Measurements from ENCODE around the gene NCOA7.
"Not testable (repeated sequence)": the region's sequence is repeated elsewhere in the genome, so short reads cannot be mapped to it uniquely, and the experiment has no call there.

NCOA7 gene

DNA sequence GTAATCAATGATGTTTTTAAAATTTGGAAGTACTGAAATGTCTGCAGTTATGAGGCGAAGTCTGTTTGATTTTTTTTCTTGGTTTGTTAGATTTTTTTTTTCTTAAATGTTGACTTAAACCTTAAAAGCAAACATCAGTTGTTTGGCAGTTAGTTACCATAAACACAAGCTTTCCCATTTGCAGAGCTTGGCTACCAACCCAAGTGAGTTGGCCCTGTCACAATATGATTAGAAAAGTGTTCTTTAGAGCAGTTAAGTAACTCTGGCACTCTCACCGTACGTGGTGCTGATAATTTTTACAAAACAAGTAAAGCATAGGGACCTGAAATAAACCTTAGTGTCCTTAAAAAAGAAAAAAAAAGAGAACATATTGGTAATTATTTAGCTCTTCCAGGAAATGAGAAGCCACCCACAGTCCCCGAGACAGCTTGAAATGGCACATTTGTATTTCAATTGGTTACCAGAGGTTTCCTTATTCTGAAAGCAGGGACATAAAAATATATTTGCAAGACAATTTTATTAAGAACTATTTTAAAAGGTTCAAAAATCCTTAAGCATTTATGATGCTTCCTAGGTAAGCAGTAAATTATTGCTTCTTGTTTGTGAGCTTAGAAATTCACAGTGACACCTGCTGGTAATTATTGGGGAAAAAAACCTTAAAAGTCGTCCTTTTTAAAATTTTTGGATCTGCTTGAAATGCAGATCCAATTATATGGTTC lies 37.4 kb upstream of the NCOA7 start:
- DNase-seq (ENCODE audit: low spot score) = peak; percentile 40

DNA sequence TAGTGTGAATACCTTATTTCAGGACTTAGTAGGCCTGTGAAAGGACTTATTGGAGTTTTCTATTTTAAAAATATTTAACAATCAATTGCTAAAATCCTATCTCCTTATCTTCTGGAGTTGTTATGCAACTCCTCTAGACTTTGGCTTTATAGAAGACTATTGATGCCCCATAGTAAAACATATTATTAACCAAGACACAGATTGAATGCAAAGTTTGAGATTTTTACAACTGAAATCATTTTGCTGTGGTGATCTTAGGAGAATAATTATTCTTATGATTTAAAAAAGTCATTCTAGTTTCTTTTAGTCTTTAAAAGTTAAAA lies 36.9 kb upstream of the NCOA7 start:
- no peak for DNase-seq (ENCODE audit: low spot score)

DNA sequence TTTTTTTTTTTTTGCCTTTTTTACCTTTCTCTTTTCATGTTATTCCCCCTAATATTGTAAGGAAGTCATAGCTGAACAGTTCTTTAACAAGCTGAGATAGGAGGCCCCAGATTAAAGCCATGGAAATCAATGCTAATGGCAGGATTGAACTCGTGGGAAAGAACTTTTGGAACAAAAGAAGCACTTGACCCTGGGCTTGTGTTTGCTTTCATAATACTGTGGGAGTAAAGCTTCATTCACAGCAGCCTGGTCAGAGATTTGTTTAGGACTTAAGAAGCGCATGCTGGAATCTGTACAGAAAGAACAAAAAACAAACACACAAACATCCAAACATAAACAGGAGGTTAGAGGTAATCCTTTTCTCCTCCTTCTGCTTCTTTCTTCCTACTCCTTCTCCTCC lies 36.2 kb upstream of the NCOA7 start:
- DNase-seq (ENCODE audit: low spot score) = no peak

DNA sequence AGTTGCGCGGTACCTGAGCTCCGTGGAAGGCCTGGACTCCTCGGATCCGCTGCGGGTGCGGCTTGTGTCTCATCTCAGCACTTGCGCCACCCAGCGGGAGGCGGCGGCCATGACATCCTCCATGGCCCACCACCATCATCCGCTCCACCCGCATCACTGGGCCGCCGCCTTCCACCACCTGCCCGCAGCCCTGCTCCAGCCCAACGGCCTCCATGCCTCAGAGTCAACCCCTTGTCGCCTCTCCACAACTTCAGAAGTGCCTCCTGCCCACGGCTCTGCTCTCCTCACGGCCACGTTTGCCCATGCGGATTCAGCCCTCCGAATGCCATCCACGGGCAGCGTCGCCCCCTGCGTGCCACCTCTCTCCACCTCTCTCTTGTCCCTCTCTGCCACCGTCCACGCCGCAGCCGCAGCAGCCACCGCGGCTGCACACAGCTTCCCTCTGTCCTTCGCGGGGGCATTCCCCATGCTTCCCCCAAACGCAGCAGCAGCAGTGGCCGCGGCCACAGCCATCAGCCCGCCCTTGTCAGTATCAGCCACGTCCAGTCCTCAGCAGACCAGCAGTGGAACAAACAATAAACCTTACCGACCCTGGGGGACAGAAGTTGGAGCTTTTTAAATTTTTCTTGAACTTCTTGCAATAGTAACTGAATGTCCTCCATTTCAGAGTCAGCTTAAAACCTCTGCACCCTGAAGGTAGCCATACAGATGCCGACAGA lies 31.4 kb upstream of the NCOA7 start:
- no peak for DNase-seq (ENCODE audit: low spot score)

DNA sequence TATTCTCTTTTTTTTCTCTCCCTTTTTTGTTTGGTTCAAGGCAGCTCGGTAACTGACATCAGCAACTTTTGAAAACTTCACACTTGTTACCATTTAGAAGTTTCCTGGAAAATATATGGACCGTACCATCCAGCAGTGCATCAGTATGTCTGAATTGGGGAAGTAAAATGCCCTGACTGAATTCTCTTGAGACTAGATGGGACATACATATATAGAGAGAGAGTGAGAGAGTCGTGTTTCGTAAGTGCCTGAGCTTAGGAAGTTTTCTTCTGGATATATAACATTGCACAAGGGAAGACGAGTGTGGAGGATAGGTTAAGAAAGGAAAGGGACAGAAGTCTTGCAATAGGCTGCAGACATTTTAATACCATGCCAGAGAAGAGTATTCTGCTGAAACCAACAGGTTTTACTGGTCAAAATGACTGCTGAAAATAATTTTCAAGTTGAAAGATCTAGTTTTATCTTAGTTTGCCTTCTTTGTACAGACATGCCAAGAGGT lies 30.8 kb upstream of the NCOA7 start:
- DNase-seq (ENCODE audit: low spot score) = no peak

DNA sequence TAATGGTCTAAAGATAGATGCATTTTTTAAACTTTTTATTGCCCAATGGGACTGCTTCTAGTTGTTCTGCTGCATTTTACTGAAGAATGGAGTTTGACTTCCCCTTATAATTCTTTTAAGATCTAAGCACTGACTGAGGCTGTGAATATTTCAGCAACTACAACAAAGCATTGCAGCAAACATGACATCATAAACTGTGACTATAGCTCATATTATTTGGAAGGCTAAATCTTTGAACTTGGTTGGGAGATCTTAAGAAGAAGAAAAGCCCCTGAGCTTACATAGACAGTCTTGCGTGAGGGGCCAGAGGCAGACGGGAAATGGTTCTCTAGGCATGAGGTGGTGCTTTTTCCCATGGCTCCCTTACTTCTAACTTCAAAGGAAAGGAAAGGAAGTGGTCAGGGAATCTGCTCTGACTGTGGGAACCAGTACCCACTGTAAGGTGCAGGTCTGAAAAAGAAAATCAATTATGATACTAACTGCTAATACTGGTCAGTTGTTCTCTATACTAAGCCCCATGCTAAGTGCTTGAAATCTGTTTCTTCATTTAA lies 26.6 kb upstream of the NCOA7 start:
- no peak for DNase-seq (ENCODE audit: low spot score)

DNA sequence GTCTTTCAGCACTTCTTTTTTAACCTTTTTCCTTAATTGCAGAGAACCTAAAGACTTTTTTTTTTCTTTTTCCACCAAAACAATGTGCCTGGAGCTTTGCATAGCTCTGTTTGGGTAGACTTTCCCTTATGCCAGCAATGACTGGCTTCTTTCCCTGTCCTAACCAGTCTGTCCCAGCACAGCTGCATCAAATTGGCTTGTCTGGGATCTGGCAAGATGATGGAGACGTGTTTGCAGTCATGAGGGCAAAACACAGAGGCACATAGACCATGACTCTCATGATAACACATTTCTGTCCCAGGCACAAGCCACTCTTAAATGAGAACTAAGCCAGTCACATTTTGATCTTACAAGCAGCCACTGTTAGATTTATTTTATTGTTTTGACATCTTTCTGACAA lies 24.8 kb upstream of the NCOA7 start:
- DNase-seq (ENCODE audit: low spot score) = no peak

DNA sequence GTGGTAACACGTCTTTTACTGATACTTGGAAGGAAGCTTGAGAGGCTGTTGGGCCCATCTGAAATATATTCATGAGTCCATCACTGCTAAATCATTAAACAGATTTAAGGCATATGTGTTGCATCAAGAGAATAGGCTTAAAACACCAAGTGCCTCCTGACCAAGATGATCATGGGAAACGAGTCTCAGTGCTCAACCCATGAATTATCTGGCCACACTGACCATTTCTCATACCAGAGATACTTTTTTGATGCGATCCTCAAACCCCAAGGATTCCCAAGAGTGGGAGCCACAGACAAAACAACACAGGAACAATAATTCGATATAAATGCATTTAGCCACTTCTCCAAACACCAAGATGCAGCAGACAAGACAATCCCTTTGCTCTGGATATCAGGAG lies 24.1 kb upstream of the NCOA7 start:
- no peak for DNase-seq (ENCODE audit: low spot score)

DNA sequence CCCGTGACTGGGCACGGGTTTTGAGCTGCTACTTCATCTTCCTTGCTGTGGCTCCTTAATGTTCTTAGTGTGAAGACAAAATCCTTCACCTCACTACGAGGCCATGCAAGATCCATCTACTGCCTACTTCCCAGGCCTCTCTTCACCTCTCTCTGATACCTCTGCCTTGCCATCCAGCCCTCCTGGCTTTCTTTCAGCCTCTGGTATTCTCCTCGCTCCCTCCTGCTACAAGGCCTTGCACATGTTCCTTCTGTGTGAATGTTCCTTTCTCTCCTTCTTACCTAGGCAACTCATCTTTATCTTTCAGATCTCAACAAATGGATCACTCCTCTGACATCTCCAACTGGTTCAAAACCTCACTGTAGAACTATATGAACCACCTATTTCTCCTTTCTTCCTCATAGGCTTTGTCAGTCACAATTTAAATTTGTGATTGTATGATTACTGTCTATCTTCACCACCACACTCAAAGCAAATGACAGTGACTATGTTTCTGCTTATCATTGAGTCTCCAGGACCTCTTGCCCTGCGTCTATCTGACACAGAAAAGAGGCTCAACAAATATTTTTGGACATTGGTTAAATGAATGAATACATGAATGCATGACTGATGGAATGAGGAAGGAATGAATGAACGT lies 21.5 kb upstream of the NCOA7 start:
- DNase-seq (ENCODE audit: low spot score) = no peak

DNA sequence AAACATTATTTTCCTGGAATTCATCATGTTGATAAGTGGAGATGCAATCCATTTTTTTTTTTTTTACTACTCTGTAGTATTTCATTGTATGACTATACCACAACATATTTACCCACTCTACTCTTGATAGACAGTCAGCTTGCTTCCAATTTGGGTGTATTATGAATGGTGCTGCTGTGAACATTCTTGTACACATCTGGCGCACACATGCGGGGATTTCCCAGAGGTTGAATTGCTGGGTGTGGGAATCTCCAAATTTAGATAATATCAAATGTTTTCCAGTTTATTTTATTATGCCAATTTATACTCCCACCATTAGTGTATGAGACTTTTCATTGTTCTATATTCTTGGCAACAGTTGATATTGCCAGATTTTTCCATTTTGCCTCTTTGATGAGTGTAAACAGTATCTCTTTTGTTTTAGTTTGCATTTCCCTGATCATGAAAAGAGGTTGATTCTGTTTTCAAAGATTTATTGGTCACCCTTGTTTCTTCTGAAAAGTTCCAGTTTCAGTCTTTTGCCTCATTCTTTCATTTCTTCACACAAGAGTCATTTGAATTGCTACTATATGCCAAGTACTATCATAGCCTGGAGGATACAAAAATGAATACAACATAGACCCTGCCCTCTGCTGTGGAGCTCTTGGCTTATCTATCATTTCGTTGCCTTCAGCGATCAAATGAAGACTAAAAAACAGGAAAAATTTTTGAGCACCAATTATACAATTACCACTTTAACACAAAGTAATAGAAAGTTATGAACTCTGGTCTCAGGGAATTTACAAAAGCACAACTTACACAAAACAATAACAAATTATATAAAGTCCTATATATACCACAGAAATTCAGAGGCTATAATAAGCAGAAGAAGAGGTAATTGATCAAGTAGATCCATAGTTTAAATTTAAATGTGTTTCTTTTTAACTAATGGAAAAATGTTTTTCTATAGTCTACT lies 17.1 kb upstream of the NCOA7 start:
- no peak for DNase-seq (ENCODE audit: low spot score)

DNA sequence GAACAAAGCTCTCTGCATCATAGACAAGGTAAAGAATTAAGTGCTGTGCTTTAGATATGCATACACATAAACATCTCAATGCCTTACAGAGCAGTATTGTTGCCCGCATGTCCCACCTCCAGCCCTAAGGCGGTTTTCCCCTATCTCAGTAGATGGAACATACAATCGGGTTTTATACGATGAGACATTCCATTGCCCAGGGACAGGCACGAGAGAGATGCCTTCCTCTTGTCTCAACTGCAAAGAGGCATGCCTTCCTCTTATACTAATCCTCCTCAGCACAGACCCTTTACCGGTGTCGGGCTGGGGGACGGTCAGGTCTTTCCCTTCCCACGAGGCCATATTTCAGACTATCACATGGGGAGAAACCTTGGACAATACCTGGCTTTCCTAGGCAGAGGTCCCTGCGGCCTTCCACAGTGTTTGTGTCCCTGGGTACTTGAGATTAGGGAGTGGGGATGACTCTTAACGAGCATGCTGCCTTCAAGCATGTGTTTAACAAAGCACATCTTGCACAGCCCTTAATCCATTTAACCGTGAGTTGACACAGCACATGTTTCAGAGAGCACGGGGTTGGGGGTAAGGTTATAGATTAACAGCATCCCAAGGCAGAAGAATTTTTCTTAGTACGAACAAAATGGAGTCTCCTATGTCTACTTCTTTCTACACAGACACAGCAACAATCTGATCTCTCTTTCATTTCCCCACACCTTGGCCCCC lies 14.5 kb upstream of the NCOA7 start:
- DNase-seq (ENCODE audit: low spot score) = not testable (repeated sequence)

DNA sequence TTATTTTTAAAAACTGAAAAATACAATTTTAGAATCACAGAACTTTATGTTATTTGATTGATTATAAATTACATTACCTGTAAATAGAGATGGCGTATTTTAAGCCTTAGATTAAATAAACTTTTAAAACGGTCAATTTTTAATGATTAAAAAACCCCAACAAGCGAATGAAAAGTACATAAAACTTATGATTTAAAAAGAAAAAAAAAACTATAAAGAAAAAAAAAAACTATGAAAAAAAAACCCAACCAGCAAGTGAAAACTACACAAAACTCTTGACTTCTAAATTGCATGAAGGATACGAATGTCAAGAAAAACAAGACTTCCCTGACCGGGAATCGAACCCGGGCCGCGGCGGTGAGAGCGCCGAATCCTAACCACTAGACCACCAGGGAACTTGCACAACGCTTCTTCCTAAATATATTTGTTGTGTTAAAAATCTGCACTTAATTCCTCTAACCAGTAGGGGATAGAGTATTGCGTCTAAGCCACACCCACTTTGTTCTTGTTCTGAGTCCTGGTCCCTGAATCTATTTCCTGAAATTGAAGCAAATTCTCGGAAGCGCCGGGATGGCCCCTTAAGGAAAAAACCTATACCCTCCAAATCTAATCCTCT lies 10.7 kb upstream of the NCOA7 start:
- peak; percentile 95 for DNase-seq (ENCODE audit: low spot score)

DNA sequence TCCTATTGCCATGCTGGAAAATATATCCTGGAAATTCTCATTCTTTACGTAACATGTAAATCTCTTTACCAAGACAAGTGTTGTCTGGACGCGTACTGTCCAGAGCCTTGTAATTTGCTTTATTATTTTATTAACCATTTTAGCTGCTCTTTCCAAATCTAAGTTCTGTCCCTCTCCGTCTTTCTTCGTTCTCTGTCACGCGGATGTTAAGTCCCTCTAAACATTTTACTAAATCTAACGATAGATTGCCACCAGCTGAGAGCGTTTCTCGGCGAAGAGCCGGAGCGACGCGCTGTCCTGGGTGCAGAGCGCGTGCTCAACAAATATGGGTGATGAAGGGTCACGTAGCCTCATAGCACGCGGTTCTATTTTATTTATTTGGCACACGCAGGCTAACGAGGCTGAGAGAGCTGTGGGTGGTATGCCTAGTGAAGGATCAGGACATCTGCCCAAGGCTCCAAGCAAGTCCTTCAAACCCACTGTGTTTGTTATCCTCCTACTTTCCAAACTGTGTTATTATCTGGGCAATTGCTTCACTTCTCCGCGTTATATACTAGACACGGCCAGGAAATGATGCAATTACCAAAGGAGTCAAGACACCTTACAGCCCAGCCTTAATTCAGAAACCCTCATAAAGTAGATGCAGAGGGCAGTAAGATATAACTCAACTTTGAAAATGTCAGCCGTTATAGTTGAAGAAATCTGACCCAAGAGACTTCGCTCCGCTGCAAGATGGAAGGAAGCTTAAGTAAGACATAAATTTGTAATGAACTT lies 10.0 kb upstream of the NCOA7 start:
- peak; percentile 66 for DNase-seq (ENCODE audit: low spot score)

DNA sequence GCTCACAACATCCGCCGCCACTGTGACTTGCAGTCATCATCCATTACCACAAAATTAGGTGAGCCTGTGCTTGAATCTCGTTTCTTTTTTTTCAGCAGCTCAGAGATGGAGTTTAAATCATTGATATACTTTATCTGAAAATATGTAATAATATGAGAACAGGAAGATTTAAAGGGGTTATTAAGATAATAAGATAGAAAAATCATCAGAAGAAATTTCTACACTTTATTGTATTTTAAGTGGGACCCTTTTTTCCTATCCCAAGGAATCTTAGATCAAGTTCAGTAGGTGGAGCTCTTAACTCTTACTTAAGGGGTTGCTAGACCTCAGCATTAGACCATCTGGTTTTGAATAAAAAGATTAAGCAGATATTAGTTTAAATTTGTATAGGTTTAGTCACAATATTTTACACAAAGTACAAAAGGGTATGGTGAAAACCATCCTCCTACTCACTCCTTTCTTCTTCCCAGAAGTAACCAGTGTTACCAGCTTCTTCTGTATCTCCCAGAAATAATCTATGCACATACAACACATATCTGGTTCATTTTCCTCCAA lies 9.4 kb upstream of the NCOA7 start:
- DNase-seq (ENCODE audit: low spot score) = peak; percentile 22

DNA sequence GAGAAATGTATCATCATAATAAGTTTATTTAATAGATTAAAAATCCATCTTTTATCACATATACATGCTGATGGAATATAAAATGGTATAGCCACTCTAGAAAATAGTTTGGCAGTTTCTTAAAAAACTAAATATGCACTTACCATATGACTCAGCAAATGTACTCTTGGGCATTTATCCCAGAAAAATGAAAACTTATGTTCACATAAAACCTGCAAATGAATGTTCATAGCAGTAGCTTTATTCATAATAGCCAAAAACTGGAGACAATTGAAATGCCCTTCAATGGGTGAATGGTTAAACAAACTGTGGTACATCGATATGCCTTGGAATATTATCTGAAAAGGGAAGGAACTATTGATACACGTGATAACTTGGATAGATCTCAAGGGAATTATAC lies 6.4 kb upstream of the NCOA7 start:
- DNase-seq (ENCODE audit: low spot score) = no peak

DNA sequence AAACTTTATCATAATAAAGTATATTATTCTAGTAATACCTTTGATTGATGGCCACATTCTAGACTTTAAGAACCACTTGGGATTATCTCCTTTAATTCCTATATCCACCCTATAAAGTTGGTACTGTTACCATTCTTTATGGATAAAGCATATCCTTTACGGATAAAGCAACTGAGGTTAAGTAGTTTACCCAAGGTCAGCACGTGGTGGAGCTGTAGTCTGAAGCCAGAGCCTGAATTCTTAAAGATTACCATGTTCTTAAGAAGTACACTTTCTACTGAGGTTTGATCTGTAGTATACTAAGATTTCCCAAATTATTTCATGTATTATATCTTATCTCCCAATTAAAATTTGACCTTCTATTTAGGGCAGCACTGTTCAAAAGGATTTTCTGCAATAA lies 3.0 kb upstream of the NCOA7 start:
- no peak for DNase-seq (ENCODE audit: low spot score)

DNA sequence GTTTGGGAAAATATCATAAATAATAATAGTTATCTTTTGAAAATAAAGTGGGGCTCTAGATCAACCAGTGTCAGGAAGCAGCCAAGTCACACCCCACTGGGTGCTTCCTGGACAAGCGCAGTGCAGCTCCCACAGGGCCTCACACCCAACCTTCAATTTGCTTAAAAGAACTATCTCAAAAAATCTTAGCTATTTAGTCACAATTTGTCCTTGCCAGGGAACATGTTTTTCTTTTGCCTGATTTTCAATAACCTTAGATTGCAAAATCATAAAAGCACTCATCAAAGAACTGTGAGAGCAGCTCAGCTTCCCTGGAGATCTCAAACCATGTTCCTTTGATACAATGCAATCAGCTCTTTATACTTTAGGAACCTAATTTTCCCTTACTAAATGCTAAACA lies 1.6 kb upstream of the NCOA7 start:
- peak; percentile 27 for DNase-seq (ENCODE audit: low spot score)

DNA sequence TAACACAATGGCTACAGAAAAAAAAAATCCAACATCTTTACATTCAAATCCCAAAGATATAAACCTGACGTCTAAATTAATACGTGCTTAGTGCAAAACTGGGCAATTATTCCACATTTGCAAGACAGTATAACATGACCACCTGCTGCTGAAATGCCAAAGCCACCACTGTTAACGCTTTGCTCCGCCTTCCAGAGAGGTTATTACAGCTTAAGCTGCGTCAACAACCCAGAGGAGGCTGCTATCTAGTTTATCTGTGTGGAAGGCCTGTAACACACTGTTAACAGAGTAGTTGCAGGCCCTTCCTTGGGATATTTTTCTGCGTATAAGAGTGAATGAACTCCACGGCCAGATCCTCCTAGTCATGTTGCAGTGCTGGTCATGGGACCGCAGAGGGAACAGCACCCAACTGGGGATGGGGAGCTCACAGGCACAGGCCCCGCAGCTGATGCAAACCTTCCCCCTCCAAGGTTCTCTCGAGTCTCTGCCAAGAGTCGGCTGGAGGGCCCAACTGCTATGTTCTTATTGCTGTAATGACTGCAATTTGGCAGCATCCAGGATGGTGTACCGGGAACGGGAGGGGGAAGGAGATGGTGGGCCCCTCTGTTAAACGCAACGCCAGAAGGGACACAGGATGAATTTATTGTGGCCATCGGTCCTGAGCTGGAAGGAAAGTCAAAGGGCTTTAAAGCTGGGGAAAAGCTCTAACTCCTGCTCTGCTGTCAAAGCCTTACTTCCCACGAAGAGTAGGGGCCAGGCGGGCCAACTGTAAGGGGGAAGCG lies 993 bp upstream of the NCOA7 start:
- DNase-seq (ENCODE audit: low spot score) = peak; percentile 34
